Pancreas (tissue), 10 donors: ENCODE results near the gene SLC2A6. TPM values are rescaled to one million over a fixed set of nuclear protein-coding genes. Genes with fewer than 3 reads are reported as not detected.

Experiments
- ATAC-seq, 4 donors: fragments of 200-7000 bp; cut with Tn5 transposase; one replicate each; pipeline versions ENCODE4 v1.8.0 to v1.9.1; 2020; ENCODE audit warnings: mild to moderate bottlenecking in 4 of 4, moderate library complexity in 4 of 4
- DNase-seq, 6 donors: peaks; one replicate each; pipeline ENCODE4 v3.0.0-alpha.2; 2020
- FAIRE-seq: peaks from 2 replicates; lab custom pipeline; 2012; peaks lifted over from hg19 to GRCh38; lab: Jason Lieb, UNC
- H3K27ac ChIP-seq, 4 donors: fragments of 200-600 bp; sonication (generic); 1 replicate in 3 of 4; 2 replicates in 1 of 4; pipeline versions ENCODE4 v1.5.0 to v1.8.0; 2020
- H3K27me3 ChIP-seq, 4 donors: fragments of 200-600 bp; one replicate each; pipeline ENCODE4 v1.8.0; 2021
- H3K36me3 ChIP-seq, 3 donors: fragments of 200-600 bp; sonication (generic) in 1 of 3; one replicate each; pipeline versions ENCODE4 v1.5.0 to v1.8.0; 2020 to 2021
- H3K4me1 ChIP-seq, 3 donors: fragments of 200-600 bp; one replicate each; pipeline ENCODE4 v1.8.0; 2021
- H3K4me3 ChIP-seq, 4 donors: fragments of 200-600 bp; sonication (generic) in 2 of 4; one replicate each; pipeline versions ENCODE4 v1.5.0 to v1.8.0; 2020 to 2021
- H3K9me3 ChIP-seq, 4 donors: fragments of 200-600 bp; one replicate each; pipeline ENCODE4 v1.8.0; 2021
- WGBS, 2 donors: extraction: QIAGEN DNeasy Blood & Tissue Kit; methylation state at CpG; one replicate each; pipeline ENCODE4 v1.1.7; 2013; 5-methylcytosine and 5-hydroxymethylcytosine counted together
- intact Hi-C, 3 donors: fragments of 100-400 bp; cut with DNase I; formaldehyde crosslinking; loops; one replicate each; pipeline versions ENCODE4 v1.11.1 to v1.14.2; 2022
- polyA plus RNA-seq, 2 donors: library from polyadenylated mRNA; stranded (reverse); fragments of 200-250 nt; gene quantifications; one replicate each; pipeline ENCODE4 v1.2.3, GENCODE V29; 2013
- total RNA-seq, 6 donors: library from RNA; stranded (reverse); fragmentation: NEBNext Ultra II Directional in 4 of 6; extraction: Animal tissue kit (Norgen Biotek cat#: 25700) in 4 of 6; gene quantifications; one replicate each; pipeline versions ENCODE4 v1.2.1 to v1.2.4, GENCODE V29; 2021 to 2023
- TF ChIP-seq, protein P1 (sequence below), 4 donors: fragments of 200-600 bp; sonication (generic) in 3 of 4; IDR thresholded peaks; one replicate each; pipeline versions ENCODE4 v1.5.0 to v1.8.0; 2021; ENCODE audit warnings: antibody characterized with exemption in 4 of 4
- donor health status: healthy with polysubstance abuse.
- donor health status: DM: no; HTN: no; CAD: no; lungs with moderate emphysema.
- donor health status: DM: no; HTN: no; CAD: no.
- donor health status: control.
- donor health status: control.
- donor health status: Bipolar disorder and iron deficiency.
- donor health status: DM: yes; HTN: yes; CAD: no.
- donor health status: DM: no; HTN: no; CAD: no.
- donor health status: DM: no; HTN: no; CAD: no.
- donor health status: DM: yes; HTN: yes; CAD: no.

SLC2A6 gene
- total and polyA plus RNA-seq, 8 donors, result 1.1 to 6.7 (median 3.9) TPM

DNA sequence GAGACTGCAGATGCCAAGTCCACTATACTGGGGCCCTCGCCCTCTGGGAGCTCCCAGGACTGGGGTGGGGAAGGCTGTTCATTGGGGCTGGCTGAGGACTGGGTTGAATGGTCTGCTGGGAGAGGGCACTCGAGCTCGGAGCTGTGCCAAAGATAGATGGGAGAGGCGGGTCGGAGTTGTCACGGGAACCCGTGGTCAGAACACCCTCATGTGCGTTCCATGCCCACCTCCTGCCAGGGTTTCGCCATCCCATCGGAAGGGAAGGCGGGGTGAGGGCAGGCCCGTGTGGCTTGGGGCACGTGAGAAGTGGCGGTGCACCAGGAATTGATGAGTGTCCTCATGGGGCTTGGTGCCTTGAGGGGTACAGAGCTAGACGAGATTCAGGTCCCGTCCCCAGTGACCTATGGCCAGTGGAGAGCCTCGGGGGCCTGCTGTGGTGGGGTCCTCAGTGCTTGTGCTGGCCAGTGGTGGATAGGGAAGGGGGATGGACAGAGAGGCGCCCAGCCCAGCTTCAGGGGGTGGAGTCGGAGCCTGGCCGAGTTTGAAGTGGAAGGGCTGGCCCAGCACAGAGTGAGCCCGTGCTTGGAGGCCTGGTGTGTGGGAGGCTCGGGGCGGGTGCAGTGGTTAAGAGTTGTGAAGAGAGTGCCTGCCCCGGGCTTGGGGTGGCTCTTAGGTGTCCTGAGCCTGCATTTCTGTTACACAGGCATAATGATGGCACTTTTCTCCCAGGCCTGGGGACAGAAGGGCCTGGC is 14.9 kb downstream of the SLC2A6 start:
- WGBS, 2 donors, result 86 to 89% methylated on average over 20 to 24 of the region's 24 CpGs
- ATAC-seq (no peak), DNase-seq (peak in 1 of 6 donors; percentile 69), FAIRE-seq (no peak)
- TF ChIP-seq, protein P1, sequence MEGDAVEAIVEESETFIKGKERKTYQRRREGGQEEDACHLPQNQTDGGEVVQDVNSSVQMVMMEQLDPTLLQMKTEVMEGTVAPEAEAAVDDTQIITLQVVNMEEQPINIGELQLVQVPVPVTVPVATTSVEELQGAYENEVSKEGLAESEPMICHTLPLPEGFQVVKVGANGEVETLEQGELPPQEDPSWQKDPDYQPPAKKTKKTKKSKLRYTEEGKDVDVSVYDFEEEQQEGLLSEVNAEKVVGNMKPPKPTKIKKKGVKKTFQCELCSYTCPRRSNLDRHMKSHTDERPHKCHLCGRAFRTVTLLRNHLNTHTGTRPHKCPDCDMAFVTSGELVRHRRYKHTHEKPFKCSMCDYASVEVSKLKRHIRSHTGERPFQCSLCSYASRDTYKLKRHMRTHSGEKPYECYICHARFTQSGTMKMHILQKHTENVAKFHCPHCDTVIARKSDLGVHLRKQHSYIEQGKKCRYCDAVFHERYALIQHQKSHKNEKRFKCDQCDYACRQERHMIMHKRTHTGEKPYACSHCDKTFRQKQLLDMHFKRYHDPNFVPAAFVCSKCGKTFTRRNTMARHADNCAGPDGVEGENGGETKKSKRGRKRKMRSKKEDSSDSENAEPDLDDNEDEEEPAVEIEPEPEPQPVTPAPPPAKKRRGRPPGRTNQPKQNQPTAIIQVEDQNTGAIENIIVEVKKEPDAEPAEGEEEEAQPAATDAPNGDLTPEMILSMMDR (IDR thresholded peaks at IDR 0.05), result no peak
- Histone ChIP-seq H3K27me3 (no peaks in the 10 kb centered on the region), H3K4me1 (peaks cover 6 to 13% (median 7%) of the 10 kb centered on the region in 3 donors), H3K9me3 (no peaks in the 10 kb centered on the region), H3K36me3 (peaks cover 0 to 7% (median 0%) of the 10 kb centered on the region in 3 donors), H3K4me3 (no peak overlapping the region), H3K27ac (no peak overlapping the region)
- intact Hi-C loops, result no loop called here

DNA sequence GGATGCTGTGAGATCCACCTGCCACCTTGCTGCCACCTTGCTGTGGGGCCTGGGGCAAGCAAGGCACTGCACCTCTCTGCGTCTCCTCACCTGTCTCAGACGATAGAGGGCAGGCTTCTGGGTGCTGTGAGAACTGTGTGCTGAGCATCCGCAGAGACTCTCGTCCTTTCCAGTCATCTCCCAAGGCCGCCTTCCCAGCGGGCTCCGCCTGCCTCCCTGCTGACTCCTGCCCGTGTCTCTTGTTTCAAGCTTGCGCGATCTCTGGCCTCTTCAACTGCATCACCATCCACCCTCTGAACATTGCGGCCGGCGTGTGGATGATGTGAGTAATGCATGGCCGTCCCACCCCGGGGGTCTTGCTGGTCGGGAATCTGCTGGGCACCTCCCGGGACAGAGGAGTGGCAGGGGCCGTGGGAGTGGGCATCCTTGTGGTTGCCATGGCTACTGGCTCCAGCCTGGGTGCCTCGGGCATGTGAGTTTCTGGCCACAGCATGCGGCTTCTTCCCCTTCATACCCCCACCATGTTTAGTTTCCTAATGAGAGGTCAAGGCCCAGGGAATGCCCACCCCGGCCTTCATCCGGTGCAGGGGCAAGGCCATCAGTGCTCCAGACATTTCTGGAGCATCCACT is 15.6 kb downstream of the SLC2A6 start:
- no peak overlapping the region for H3K27ac ChIP-seq

DNA sequence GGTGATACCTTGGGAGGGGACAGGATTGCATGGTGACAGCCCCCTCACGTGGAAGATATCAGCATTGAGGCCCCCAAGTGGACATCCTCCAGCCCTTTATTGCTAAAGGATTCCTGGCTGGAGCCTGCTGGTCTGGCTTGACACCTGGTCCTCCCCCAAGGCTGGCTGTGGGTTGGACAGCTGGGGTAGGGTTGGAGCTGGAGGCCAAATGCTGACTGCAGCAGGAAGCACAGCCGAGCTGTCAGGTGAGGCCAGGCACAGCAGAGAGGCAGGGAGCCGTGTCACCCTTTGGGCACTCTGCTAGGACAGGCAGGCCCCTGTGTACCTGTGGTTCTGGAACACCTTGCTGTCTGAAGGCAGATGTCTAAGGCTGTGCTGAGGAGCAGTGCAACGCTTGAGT is 16.9 kb downstream of the SLC2A6 start:
- H3K36me3 ChIP-seq, result no peaks in the 10 kb centered on the region
- ATAC-seq, result no peak

More for the DNA sequence above, 15.6 kb downstream of the SLC2A6 start:
- FAIRE-seq (no peak), ATAC-seq (no peak), DNase-seq (peak in 1 of 6 donors; percentile 74)
- TF ChIP-seq, protein P1 (IDR thresholded peaks at IDR 0.05), result no peak
- Histone ChIP-seq H3K4me1 (peaks cover 6 to 13% (median 7%) of the 10 kb centered on the region in 3 donors), H3K4me3 (no peak overlapping the region), H3K36me3 (peaks cover 0 to under 1% (median 0%) of the 10 kb centered on the region in 3 donors), H3K9me3 (no peaks in the 10 kb centered on the region), H3K27me3 (no peaks in the 10 kb centered on the region)
- WGBS, 2 donors, result 84 to 89% methylated on average over 22 of the region's 22 CpGs
- intact Hi-C loops, result no loop called here

DNA sequence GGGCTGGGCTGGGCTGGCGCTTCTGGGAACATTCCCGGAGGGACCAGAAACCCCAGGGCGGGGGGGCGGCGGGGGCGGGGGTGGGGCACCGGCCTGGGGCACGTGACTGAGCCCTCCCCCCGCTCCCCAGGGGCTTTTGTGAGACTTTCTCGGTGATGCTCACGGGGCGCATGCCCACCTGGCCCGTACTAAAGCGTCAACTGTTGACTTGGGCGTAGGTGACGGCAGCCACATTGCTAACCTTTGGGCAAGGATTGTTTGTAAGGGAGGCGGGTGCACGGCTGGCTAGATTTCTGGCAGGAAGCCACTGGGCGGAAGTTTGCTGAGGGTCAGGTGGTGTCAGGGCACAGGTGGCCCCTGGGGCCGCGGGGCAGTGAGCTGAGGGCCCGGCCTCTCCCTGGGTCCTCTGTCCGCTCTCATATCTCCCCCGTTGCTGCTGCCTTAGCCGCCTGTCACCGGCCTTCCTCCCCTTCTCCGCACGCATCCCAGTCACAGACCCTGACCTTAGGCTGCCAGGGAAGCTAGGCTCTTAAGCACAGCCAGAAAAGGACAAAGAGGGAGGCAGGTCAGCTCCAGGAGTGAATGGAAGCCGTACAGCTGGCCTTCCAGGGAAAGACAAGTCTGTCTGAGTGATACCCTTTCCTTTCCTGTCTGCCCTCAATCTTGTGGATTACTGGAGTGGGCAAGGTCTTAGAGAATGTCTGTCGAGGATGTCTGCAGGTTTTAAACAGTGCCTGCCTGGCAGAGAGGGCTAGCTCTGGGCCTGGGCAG is 18.3 kb downstream of the SLC2A6 start:
- intact Hi-C loops, result no loop called here
- peak overlapping the region; percentile 71 to 82 (median 76) for H3K4me3 ChIP-seq
- TF ChIP-seq, protein P1 (IDR thresholded peaks at IDR 0.05), result no peak
- DNase-seq (peak; percentile 83 to 96 (median 90)), ATAC-seq (peak; percentile 38 to 66 (median 55)), FAIRE-seq (no peak)
- no peaks in the 10 kb centered on the region for H3K36me3 ChIP-seq
- H3K9me3 ChIP-seq, result no peaks in the 10 kb centered on the region
- peak overlapping the region; percentile 95 to 98 (median 96) for H3K27ac ChIP-seq
- no peaks in the 10 kb centered on the region for H3K27me3 ChIP-seq
- H3K4me1 ChIP-seq, result peaks cover 0 to 9% (median 6%) of the 10 kb centered on the region in 3 donors
- WGBS, 2 donors, result 6 to 8% methylated on average over 21 to 30 of the region's 30 CpGs

More for the DNA sequence above, 16.9 kb downstream of the SLC2A6 start:
- intact Hi-C loops, result no loop called here
- Histone ChIP-seq H3K9me3 (no peaks in the 10 kb centered on the region), H3K27ac (peak overlapping the region in 1 of 4 donors; percentile 95), H3K4me1 (peaks cover 6 to 11% (median 7%) of the 10 kb centered on the region in 3 donors), H3K27me3 (no peaks in the 10 kb centered on the region), H3K4me3 (no peak overlapping the region)
- DNase-seq (peak in 1 of 6 donors; percentile 65), FAIRE-seq (no peak)
- 56 to 58% methylated on average over 4 of the region's 4 CpGs for WGBS, 2 donors
- TF ChIP-seq, protein P1 (IDR thresholded peaks at IDR 0.05), result no peak
